HG02763 (cell line): ENCODE data around the gene LNX1.
A peak's percentile ranks its signal among the peaks of the same experiment; 100 is the strongest.

Experiments
- ATAC-seq: cut with Tn5 transposase; IDR thresholded peaks from one replicate; pipeline ENCODE4 v1.9.1; 2021; ENCODE audit warnings: mild to moderate bottlenecking, moderate library complexity; ENCODE audit not compliant: unreplicated experiment

LNX1 gene

GRCh38 chr4:53574528-53574927 is 16.8 kb downstream of the LNX1 start:
- ATAC-seq, result no peak

- ATAC-seq, result no peak
These were observed 17.6 kb downstream of the LNX1 start for GRCh38 chr4:53573696-53574095.

GRCh38 chr4:53572600-53572994 is 18.7 kb downstream of the LNX1 start:
- no peak for ATAC-seq

- ATAC-seq, result no peak
These were observed 19.2 kb downstream of the LNX1 start for GRCh38 chr4:53571936-53572599.

- peak; percentile 80 for ATAC-seq
These were observed 27.5 kb downstream of the LNX1 start for GRCh38 chr4:53563824-53564223.

GRCh38 chr4:53562409-53562808 is 28.9 kb downstream of the LNX1 start:
- no peak for ATAC-seq

- ATAC-seq, result no peak
These were observed 32.2 kb downstream of the LNX1 start for GRCh38 chr4:53559021-53559620.

GRCh38 chr4:53558065-53558801 is 33.1 kb downstream of the LNX1 start:
- no peak for ATAC-seq

- no peak for ATAC-seq
These were observed 33.6 kb downstream of the LNX1 start for GRCh38 chr4:53557669-53558064.

GRCh38 chr4:53556651-53557050 is 34.6 kb downstream of the LNX1 start:
- ATAC-seq, result no peak

- no peak for ATAC-seq
These were observed 37.6 kb downstream of the LNX1 start for GRCh38 chr4:53553486-53554210.

- no peak for ATAC-seq
These were observed 38.6 kb downstream of the LNX1 start for GRCh38 chr4:53552711-53553110.

- ATAC-seq, result no peak
These were observed 39.3 kb downstream of the LNX1 start for GRCh38 chr4:53551958-53552357.

GRCh38 chr4:53551281-53551864 is 39.9 kb downstream of the LNX1 start:
- ATAC-seq, result no peak

GRCh38 chr4:53548662-53549061 is 42.6 kb downstream of the LNX1 start:
- no peak for ATAC-seq

GRCh38 chr4:53547983-53548382 is 43.3 kb downstream of the LNX1 start:
- no peak for ATAC-seq

GRCh38 chr4:53545942-53546581 is 45.2 kb downstream of the LNX1 start:
- ATAC-seq, result no peak

GRCh38 chr4:53545273-53545672 is 46.0 kb downstream of the LNX1 start:
- no peak for ATAC-seq

- ATAC-seq, result no peak
These were observed 47.7 kb downstream of the LNX1 start for GRCh38 chr4:53543561-53543960.

- ATAC-seq, result no peak
These were observed 49.6 kb downstream of the LNX1 start for GRCh38 chr4:53541577-53542206.
